ENCODE results near the gene PPP1R11. TPM values are rescaled to one million over a fixed set of nuclear protein-coding genes. Genes with fewer than 3 reads are reported as not detected.
A peak's percentile ranks its signal among the peaks of the same experiment; 100 is the strongest.

Gene PPP1R11
- total and polyA plus RNA-seq, 2 experiments from 2014 or later = 19.6 to 26.6 TPM

- Mint-ChIP-seq H3K4me3 (peak overlapping the region; percentile 87), H3K27me3 (ENCODE audit: insufficient read depth, low read depth, poor library complexity) (peaks cover 70% of the 10 kb centered on the region), H3K4me1 (peaks cover 30% of the 10 kb centered on the region), H3K27ac (no peak overlapping the region), H3K9me3 (peaks cover 2% of the 10 kb centered on the region; the same call in 1 of the 3 replicates), H3K36me3 (ENCODE audit: low read depth) (peaks cover 4% of the 10 kb centered on the region; the same call in 1 of the 3 replicates)
- Histone ChIP-seq H3K36me3 (ENCODE audit: insufficient read depth) (no peaks in the 10 kb centered on the region), H4K20me1 (replicated peaks; ENCODE audit: insufficient read depth) (peaks cover 6% of the 10 kb centered on the region; the same call in 1 of the 2 replicates), H2AFZ (peak overlapping the region; percentile 100), H3F3A (replicated peaks; ENCODE audit: low read depth) (0 out of 2 replicates have a peak, but pooled peaks cover 5% of the 10 kb centered on the region), H3K4me2 (peak overlapping the region; percentile 99), H3K27ac (ENCODE audit: low read depth) (no peak overlapping the region), H3K4me1 (ENCODE audit: insufficient read depth) (peaks cover 23% of the 10 kb centered on the region), H3K4me3 (peak overlapping the region; percentile 79), H3K9me2 (ENCODE audit: insufficient read depth) (peaks cover 2% of the 10 kb centered on the region; the same call in 1 of the 2 replicates), H3K79me2 (replicated peaks; ENCODE audit: insufficient read depth) (no peaks in the 10 kb centered on the region), H3K27me3 (ENCODE audit: insufficient read depth) (peaks cover 93% of the 10 kb centered on the region)
- no peak for DNase-seq (ENCODE audit: low spot score)
- no peak for ATAC-seq
- TF ChIP-seq NANOG (IDR thresholded peaks at IDR 0.05; ENCODE audit: borderline replicate concordance) (no peak), JUNB (IDR thresholded peaks at IDR 0.05; ENCODE audit: unreplicated experiment) (no peak), ETS1 (IDR thresholded peaks at IDR 0.05) (no peak)
- TF ChIP-seq, protein P1, sequence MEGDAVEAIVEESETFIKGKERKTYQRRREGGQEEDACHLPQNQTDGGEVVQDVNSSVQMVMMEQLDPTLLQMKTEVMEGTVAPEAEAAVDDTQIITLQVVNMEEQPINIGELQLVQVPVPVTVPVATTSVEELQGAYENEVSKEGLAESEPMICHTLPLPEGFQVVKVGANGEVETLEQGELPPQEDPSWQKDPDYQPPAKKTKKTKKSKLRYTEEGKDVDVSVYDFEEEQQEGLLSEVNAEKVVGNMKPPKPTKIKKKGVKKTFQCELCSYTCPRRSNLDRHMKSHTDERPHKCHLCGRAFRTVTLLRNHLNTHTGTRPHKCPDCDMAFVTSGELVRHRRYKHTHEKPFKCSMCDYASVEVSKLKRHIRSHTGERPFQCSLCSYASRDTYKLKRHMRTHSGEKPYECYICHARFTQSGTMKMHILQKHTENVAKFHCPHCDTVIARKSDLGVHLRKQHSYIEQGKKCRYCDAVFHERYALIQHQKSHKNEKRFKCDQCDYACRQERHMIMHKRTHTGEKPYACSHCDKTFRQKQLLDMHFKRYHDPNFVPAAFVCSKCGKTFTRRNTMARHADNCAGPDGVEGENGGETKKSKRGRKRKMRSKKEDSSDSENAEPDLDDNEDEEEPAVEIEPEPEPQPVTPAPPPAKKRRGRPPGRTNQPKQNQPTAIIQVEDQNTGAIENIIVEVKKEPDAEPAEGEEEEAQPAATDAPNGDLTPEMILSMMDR (conservative IDR thresholded peaks at IDR 0.05; ENCODE audit: low read depth in 2 of 2) = 0 out of 4 replicates have a peak, but pooled peaks of 1 of the 2 experiments have one; percentile 4
Measured at GRCh38 chr6:30073489-30074235, 6.7 kb downstream of the PPP1R11 start.

- H2AFZ ChIP-seq = peak overlapping the region; percentile 100
- Mint-ChIP-seq H3K36me3 (ENCODE audit: low read depth) (peaks cover 4% of the 10 kb centered on the region; the same call in 1 of the 3 replicates), H3K4me1 (peaks cover 30% of the 10 kb centered on the region), H3K4me3 (peak overlapping the region; percentile 87), H3K27me3 (ENCODE audit: insufficient read depth, low read depth, poor library complexity) (peaks cover 69% of the 10 kb centered on the region), H3K27ac (no peak overlapping the region), H3K9me3 (peaks cover 2% of the 10 kb centered on the region; the same call in 1 of the 3 replicates)
- H3F3A ChIP-seq (replicated peaks; ENCODE audit: low read depth) = 0 out of 2 replicates have a peak, but pooled peaks cover 5% of the 10 kb centered on the region
- H3K36me3 ChIP-seq (ENCODE audit: insufficient read depth) = no peaks in the 10 kb centered on the region
- no peak overlapping the region for H3K27ac ChIP-seq (ENCODE audit: low read depth)
- H3K79me2 ChIP-seq (replicated peaks; ENCODE audit: insufficient read depth) = no peaks in the 10 kb centered on the region
- peaks cover 2% of the 10 kb centered on the region; the same call in 1 of the 2 replicates for H3K9me2 ChIP-seq (ENCODE audit: insufficient read depth)
- H4K20me1 ChIP-seq (replicated peaks; ENCODE audit: insufficient read depth) = peaks cover 6% of the 10 kb centered on the region; the same call in 1 of the 2 replicates
- peak overlapping the region; percentile 79 for H3K4me3 ChIP-seq
- TF ChIP-seq STAT1 (IDR thresholded peaks at IDR 0.05; ENCODE audit: unreplicated experiment) (no peak), EZH2phosphoT487 (IDR thresholded peaks at IDR 0.05; ENCODE audit: unreplicated experiment) (peak; percentile 12), EZH2 (IDR thresholded peaks at IDR 0.05; ENCODE audit: low read depth, unreplicated experiment) (no peak)
- ATAC-seq = peak; percentile 49
- peak; percentile 78 for DNase-seq (ENCODE audit: low spot score)
- peaks cover 100% of the 10 kb centered on the region for H3K27me3 ChIP-seq (ENCODE audit: insufficient read depth)
- peak overlapping the region; percentile 99 for H3K4me2 ChIP-seq
- peaks cover 23% of the 10 kb centered on the region for H3K4me1 ChIP-seq (ENCODE audit: insufficient read depth)
Measured at GRCh38 chr6:30074331-30075093, 7.5 kb downstream of the PPP1R11 start.
